Calu3 (cell line): ENCODE results near the gene MNDA. TPM values are rescaled to one million over a fixed set of nuclear protein-coding genes. Genes with fewer than 3 reads are reported as not detected.

ENCODE experiments used
- BruUV-seq: library from RNA; stranded (reverse); fragments of 400-500 nt; replicated peaks from 2 replicates; lab custom pipeline; 2021; lab: Mats Ljungman, UMichigan
- CTCF ChIA-PET: fragments of 300-600 bp; sonication (Branson Sonifier 250); formaldehyde crosslinking; loops from one replicate; lab custom pipeline; 2022; ENCODE audit warnings: antibody characterized with exemption; lab: Charles Lee
- DNase-seq: peaks from one replicate; pipeline ENCODE4 v3.0.0; 2022
- H3K27ac Mint-ChIP-seq: one replicate; pipeline ENCODE4 v1.8.0; 2022; ENCODE audit warnings: mixed read lengths; ENCODE audit not compliant: unreplicated experiment
- H3K27me3 Mint-ChIP-seq: one replicate; pipeline ENCODE4 v1.8.0; 2022; ENCODE audit warnings: mixed read lengths; ENCODE audit not compliant: unreplicated experiment
- H3K36me3 Mint-ChIP-seq: one replicate; pipeline ENCODE4 v1.8.0; 2022; ENCODE audit warnings: mild to moderate bottlenecking, moderate library complexity, mixed read lengths; ENCODE audit not compliant: insufficient read depth, unreplicated experiment
- H3K4me1 Mint-ChIP-seq: one replicate; pipeline ENCODE4 v1.8.0; 2022; ENCODE audit warnings: mild to moderate bottlenecking, low read depth, mixed read lengths; ENCODE audit not compliant: unreplicated experiment
- H3K4me3 Mint-ChIP-seq: one replicate; pipeline ENCODE4 v1.8.0; 2022; ENCODE audit warnings: mild to moderate bottlenecking, low read depth, moderate library complexity, mixed read lengths; ENCODE audit not compliant: unreplicated experiment
- H3K9me3 Mint-ChIP-seq: one replicate; pipeline ENCODE4 v1.8.0; 2022; ENCODE audit warnings: low read depth, mixed read lengths; ENCODE audit not compliant: unreplicated experiment
- intact Hi-C: fragments of 100-400 bp; cut with micrococcal nuclease; formaldehyde crosslinking; loops from one replicate; pipeline ENCODE4 v1.10.0; 2022; ENCODE audit not compliant: unreplicated experiment
- total RNA-seq: library from RNA; stranded (reverse); gene quantifications from 2 replicates; pipeline ENCODE4 v1.2.3, GENCODE V29; 2022
- TF ChIP-seq, protein P1 (sequence below): fragments of 200-600 bp; IDR thresholded peaks from one replicate; pipeline ENCODE4 v1.8.0; 2022; ENCODE audit warnings: antibody characterized with exemption; ENCODE audit not compliant: unreplicated experiment

MNDA gene
- total RNA-seq, 1 experiment from 2014 or later, result not detected

DNA sequence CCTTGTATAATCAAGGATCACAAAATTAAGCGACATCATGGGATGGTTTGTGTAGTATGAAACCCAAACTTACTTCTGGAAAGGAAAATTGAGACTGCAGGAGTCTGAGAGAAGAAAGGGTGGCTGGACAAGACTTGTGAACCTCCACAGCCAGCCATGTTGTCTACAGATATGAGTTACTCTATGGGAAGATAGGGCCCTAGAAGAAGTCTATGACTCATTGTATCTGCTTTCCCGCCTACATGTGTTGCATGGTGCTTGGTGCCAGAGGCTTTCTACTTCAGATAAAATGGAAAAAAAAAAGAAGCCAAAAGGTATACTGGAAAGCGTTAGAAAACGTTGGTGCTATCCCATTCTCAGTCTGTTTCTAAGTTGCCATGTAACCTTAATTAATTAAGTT, 31.5 kb upstream of the MNDA start:
- peaks cover 3% of the 10 kb centered on the region for H3K9me3 Mint-ChIP-seq
- no peak for DNase-seq
- CTCF ChIA-PET, result no interaction called here
- no TSS peak for BruUV-seq
- H3K27ac Mint-ChIP-seq, result no peak overlapping the region
- H3K4me1 Mint-ChIP-seq, result no peaks in the 10 kb centered on the region
- intact Hi-C loops, result loop anchor here (5.0 kb wide), 2 partner anchors 198 to 273 kb away; no protein-coding TSS in a partner anchor
- TF ChIP-seq, protein P1, sequence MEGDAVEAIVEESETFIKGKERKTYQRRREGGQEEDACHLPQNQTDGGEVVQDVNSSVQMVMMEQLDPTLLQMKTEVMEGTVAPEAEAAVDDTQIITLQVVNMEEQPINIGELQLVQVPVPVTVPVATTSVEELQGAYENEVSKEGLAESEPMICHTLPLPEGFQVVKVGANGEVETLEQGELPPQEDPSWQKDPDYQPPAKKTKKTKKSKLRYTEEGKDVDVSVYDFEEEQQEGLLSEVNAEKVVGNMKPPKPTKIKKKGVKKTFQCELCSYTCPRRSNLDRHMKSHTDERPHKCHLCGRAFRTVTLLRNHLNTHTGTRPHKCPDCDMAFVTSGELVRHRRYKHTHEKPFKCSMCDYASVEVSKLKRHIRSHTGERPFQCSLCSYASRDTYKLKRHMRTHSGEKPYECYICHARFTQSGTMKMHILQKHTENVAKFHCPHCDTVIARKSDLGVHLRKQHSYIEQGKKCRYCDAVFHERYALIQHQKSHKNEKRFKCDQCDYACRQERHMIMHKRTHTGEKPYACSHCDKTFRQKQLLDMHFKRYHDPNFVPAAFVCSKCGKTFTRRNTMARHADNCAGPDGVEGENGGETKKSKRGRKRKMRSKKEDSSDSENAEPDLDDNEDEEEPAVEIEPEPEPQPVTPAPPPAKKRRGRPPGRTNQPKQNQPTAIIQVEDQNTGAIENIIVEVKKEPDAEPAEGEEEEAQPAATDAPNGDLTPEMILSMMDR, result no peak
- no peak overlapping the region for H3K4me3 Mint-ChIP-seq
- H3K27me3 Mint-ChIP-seq, result peaks cover 67% of the 10 kb centered on the region
- H3K36me3 Mint-ChIP-seq, result no peaks in the 10 kb centered on the region

DNA sequence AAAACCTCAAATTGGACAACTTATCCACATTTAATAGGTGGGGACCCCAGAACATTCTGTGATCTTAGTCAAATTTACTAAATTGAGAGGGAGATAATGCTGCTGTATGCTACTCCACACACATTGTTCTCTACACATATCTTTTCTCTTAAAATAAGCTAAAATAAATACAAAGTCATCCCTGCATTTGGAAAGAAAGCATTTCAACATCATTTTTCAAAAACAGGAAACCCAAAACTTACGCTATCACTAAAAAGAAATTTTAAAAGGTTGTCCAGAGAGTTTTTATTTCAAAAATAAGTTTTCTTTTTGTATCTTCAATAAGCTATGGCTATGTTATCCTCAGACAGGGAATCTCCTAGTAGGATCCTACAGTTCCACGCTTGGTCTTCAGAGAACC, 30.6 kb upstream of the MNDA start:
- H3K27ac Mint-ChIP-seq, result no peak overlapping the region
- CTCF ChIA-PET, result no interaction called here
- H3K36me3 Mint-ChIP-seq, result no peaks in the 10 kb centered on the region
- H3K27me3 Mint-ChIP-seq, result peaks cover 61% of the 10 kb centered on the region
- DNase-seq, result no peak
- no peak overlapping the region for H3K4me3 Mint-ChIP-seq
- intact Hi-C loops, result no loop called here
- BruUV-seq, result no TSS peak
- no peaks in the 10 kb centered on the region for H3K4me1 Mint-ChIP-seq
- TF ChIP-seq, protein P1, result no peak
- H3K9me3 Mint-ChIP-seq, result peaks cover 3% of the 10 kb centered on the region

DNA sequence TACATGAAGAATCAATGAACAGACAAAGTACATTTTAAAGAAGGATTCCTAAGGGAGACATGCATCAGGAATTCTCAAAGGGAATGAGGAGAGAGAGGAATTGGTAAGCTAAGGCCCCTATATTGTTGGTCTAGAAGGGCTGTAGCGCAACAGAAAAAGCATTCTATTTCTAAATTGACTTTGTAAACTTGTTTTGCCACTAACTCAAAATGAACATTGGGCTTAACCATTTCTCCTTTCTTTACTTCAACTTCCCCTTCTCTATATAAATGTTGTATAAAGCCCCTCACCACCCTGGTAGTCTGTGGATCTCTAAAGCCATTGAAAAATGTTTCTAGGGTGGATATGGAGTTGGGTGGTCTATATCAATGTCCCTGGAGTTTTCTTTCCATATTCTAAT, 29.8 kb upstream of the MNDA start:
- DNase-seq, result no peak
- no peaks in the 10 kb centered on the region for H3K36me3 Mint-ChIP-seq
- CTCF ChIA-PET, result no interaction called here
- no peak overlapping the region for H3K27ac Mint-ChIP-seq
- TF ChIP-seq, protein P1, result no peak
- no peaks in the 10 kb centered on the region for H3K4me1 Mint-ChIP-seq
- intact Hi-C loops, result no loop called here
- peaks cover 3% of the 10 kb centered on the region for H3K9me3 Mint-ChIP-seq
- peaks cover 61% of the 10 kb centered on the region for H3K27me3 Mint-ChIP-seq
- H3K4me3 Mint-ChIP-seq, result no peak overlapping the region
- BruUV-seq, result no TSS peak

DNA sequence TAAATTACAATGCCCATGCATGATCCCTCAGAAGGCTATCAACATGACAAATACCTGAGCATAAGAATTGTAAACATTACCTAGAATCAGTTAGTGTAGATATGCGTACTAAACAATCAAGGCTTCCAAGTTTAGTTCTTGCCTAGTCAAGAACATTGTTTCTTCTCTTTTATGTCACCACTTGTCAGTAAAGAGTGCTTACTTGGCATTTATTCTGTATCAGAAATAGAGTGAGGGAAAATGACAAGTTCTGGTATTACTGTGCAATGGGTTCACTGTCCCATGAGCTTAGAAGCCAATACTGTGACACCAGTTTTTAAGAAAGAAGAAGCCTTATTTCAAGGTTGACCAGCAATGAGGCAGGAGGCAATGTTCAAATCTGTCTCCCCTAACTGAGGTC, 27.5 kb upstream of the MNDA start:
- H3K4me3 Mint-ChIP-seq, result no peak overlapping the region
- CTCF ChIA-PET, result no interaction called here
- no peaks in the 10 kb centered on the region for H3K4me1 Mint-ChIP-seq
- intact Hi-C loops, result no loop called here
- no peak for DNase-seq
- no peak overlapping the region for H3K27ac Mint-ChIP-seq
- peaks cover 3% of the 10 kb centered on the region for H3K9me3 Mint-ChIP-seq
- BruUV-seq, result no TSS peak
- no peaks in the 10 kb centered on the region for H3K36me3 Mint-ChIP-seq
- peaks cover 60% of the 10 kb centered on the region for H3K27me3 Mint-ChIP-seq
- TF ChIP-seq, protein P1, result no peak
